Mucosa of rectum (tissue), 2 donors: ENCODE results near the gene ERG.

Source experiments
- H3K27ac ChIP-seq, 2 donors: one replicate each; pipeline ENCODE4 v1.7.0; 2013; ENCODE audit warnings: inconsistent platforms in 2 of 2, low read depth in 2 of 2, low read length in 2 of 2
- H3K27me3 ChIP-seq, 2 donors: one replicate each; pipeline ENCODE4 v1.7.0; 2013; ENCODE audit warnings: low read length in 2 of 2; ENCODE audit not compliant: control insufficient read depth in 2 of 2, insufficient read depth in 2 of 2
- H3K36me3 ChIP-seq, 2 donors: one replicate each; pipeline ENCODE4 v1.7.0; 2013; ENCODE audit warnings: low read length in 2 of 2; ENCODE audit not compliant: control insufficient read depth in 2 of 2, insufficient read depth in 2 of 2
- H3K4me1 ChIP-seq, 2 donors: one replicate each; pipeline ENCODE4 v1.7.0; 2013; ENCODE audit warnings: low read length in 2 of 2, mild to moderate bottlenecking in 1 of 2; ENCODE audit not compliant: control insufficient read depth in 2 of 2, insufficient read depth in 2 of 2
- H3K4me3 ChIP-seq, 2 donors: one replicate each; pipeline ENCODE4 v1.7.0; 2013; ENCODE audit warnings: low read length in 2 of 2
- H3K9ac ChIP-seq, 2 donors: one replicate each; pipeline ENCODE4 v1.7.0; 2013; ENCODE audit warnings: low read length in 2 of 2, low read depth in 1 of 2, mild to moderate bottlenecking in 1 of 2
- H3K9me3 ChIP-seq, 2 donors: one replicate each; pipeline ENCODE4 v1.7.0; 2013; ENCODE audit warnings: low read length in 2 of 2; ENCODE audit not compliant: control insufficient read depth in 2 of 2
- donor health status: healthy.
- donor health status: Normal muscosa, but diverticular disease.

The ERG gene

DNA sequence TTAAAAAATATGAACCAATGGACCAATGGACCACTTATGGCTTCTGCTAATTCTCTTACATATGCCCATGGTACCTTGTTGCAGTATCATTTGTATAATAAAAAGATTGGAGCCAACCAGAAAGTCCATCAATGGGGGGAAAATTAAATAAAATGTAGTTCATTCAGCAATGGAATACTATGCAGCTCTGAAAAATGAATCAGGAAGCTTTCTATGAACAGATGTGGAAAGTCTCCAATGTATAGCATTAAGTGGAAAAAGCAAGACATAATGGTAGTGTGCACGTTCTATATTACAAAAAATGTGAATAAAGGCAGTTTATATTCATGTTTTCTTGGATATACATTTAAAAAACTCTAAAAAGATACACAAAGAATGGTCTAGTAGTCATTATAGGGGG, 140.2 kb downstream of the ERG start:
- peaks cover 0 to 8% of the 10 kb centered on the region in 2 donors for H3K27me3 ChIP-seq
- no peaks in the 10 kb centered on the region for H3K9me3 ChIP-seq
- H3K36me3 ChIP-seq = no peaks in the 10 kb centered on the region
- H3K4me3 ChIP-seq = no peak overlapping the region
- no peak overlapping the region for H3K27ac ChIP-seq
- H3K4me1 ChIP-seq = peaks cover 0 to 3% of the 10 kb centered on the region in 2 donors
- H3K9ac ChIP-seq = no peak overlapping the region

- peaks cover 0 to 5% of the 10 kb centered on the region in 2 donors for H3K4me1 ChIP-seq
These were observed 141.2 kb downstream of the ERG start for GRCh38 chr21:38356883-38357625.

GRCh38 chr21:38355992-38356781, 142.1 kb downstream of the ERG start:
- Histone ChIP-seq H3K9ac (no peak overlapping the region), H3K9me3 (no peaks in the 10 kb centered on the region), H3K27me3 (peaks cover 0 to 11% of the 10 kb centered on the region in 2 donors), H3K4me3 (no peak overlapping the region), H3K36me3 (no peaks in the 10 kb centered on the region), H3K4me1 (peaks cover 0 to 5% of the 10 kb centered on the region in 2 donors), H3K27ac (no peak overlapping the region)

More at GRCh38 chr21:38356883-38357625, 141.2 kb downstream of the ERG start:
- Histone ChIP-seq H3K9ac (no peak overlapping the region), H3K27me3 (peaks cover 0 to 11% of the 10 kb centered on the region in 2 donors), H3K4me3 (no peak overlapping the region), H3K9me3 (no peaks in the 10 kb centered on the region), H3K36me3 (no peaks in the 10 kb centered on the region), H3K27ac (no peak overlapping the region)

DNA sequence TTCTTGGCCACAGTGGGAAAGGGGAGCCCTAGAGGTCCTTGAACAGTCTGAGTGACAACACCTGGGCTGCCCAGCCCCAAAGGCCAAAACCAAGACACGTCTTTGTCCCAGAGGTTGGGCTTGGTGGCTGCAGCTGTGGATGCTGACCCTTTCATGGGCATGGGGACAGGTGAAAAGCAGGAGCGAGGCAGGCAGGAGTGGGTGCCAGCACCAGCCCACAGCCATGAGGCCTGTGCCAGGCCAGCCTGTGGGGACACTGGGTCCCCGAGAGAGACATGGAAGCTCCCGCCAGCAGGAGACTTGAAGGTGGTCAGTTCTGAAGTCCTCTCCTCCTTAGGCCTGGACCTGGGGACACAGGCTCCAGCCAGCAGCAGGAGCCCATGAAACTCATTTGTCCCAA, 142.9 kb downstream of the ERG start:
- Histone ChIP-seq H3K27ac (no peak overlapping the region), H3K36me3 (no peaks in the 10 kb centered on the region), H3K9me3 (no peaks in the 10 kb centered on the region), H3K27me3 (peaks cover 0 to 11% of the 10 kb centered on the region in 2 donors), H3K4me1 (peaks cover 0 to 5% of the 10 kb centered on the region in 2 donors), H3K4me3 (no peak overlapping the region), H3K9ac (no peak overlapping the region)

DNA sequence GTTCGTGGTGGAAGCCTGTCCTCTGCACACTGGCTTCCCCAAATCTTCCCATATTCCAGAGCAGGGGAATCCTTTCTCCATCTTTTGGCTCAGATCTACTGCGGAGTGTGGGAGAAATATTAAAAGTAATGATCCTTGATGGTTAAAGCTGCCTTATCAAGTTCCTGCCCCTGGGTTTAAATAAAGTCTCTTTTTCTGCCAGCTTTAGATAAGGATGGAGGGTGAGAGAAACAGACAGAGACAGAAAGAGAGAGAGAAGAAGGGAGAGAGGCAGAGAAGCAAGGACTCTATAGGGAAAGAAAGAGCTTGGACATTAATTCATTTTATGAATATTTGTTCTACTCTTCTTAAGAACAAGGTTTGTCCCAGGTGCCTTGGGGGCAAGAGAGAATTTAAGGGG, 143.5 kb downstream of the ERG start:
- peaks cover 0 to 11% of the 10 kb centered on the region in 2 donors for H3K27me3 ChIP-seq
- H3K27ac ChIP-seq = no peak overlapping the region
- H3K9me3 ChIP-seq = no peaks in the 10 kb centered on the region
- no peak overlapping the region for H3K9ac ChIP-seq
- H3K4me3 ChIP-seq = no peak overlapping the region
- peaks cover 0 to 5% of the 10 kb centered on the region in 2 donors for H3K4me1 ChIP-seq
- no peaks in the 10 kb centered on the region for H3K36me3 ChIP-seq

DNA sequence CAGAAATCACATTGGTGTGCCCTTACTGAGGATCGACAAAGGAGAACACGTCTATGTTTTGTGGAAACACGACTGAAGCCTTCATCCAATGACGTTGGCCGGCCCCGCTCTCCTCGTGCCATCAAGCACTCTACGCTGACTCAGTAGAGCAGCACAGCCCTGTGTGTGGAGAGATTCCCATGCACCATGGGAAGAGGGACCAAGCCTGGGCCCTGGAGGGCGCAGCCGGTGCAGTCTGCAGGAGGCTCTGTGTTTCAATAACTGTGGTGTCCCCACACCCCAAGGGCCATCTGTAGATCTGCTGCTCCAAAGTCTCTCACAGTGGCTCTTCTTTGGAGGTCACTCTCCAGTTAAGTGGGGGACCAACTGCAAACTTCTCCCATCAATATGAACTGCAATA, 144.0 kb downstream of the ERG start:
- H3K4me1 ChIP-seq = peaks cover 0 to 5% of the 10 kb centered on the region in 2 donors
- no peak overlapping the region for H3K27ac ChIP-seq
- H3K9me3 ChIP-seq = no peaks in the 10 kb centered on the region
- H3K4me3 ChIP-seq = no peak overlapping the region
- H3K36me3 ChIP-seq = no peaks in the 10 kb centered on the region
- peaks cover 0 to 10% of the 10 kb centered on the region in 2 donors for H3K27me3 ChIP-seq
- H3K9ac ChIP-seq = no peak overlapping the region

GRCh38 chr21:38352536-38353219, 145.6 kb downstream of the ERG start:
- Histone ChIP-seq H3K9ac (no peak overlapping the region), H3K4me3 (no peak overlapping the region), H3K27ac (no peak overlapping the region), H3K4me1 (peaks cover 0 to 5% of the 10 kb centered on the region in 2 donors), H3K36me3 (no peaks in the 10 kb centered on the region), H3K27me3 (peaks cover 0 to 10% of the 10 kb centered on the region in 2 donors), H3K9me3 (no peaks in the 10 kb centered on the region)

- Histone ChIP-seq H3K4me3 (no peak overlapping the region), H3K27ac (no peak overlapping the region)
These were observed 146.2 kb downstream of the ERG start for GRCh38 chr21:38351961-38352521.

DNA sequence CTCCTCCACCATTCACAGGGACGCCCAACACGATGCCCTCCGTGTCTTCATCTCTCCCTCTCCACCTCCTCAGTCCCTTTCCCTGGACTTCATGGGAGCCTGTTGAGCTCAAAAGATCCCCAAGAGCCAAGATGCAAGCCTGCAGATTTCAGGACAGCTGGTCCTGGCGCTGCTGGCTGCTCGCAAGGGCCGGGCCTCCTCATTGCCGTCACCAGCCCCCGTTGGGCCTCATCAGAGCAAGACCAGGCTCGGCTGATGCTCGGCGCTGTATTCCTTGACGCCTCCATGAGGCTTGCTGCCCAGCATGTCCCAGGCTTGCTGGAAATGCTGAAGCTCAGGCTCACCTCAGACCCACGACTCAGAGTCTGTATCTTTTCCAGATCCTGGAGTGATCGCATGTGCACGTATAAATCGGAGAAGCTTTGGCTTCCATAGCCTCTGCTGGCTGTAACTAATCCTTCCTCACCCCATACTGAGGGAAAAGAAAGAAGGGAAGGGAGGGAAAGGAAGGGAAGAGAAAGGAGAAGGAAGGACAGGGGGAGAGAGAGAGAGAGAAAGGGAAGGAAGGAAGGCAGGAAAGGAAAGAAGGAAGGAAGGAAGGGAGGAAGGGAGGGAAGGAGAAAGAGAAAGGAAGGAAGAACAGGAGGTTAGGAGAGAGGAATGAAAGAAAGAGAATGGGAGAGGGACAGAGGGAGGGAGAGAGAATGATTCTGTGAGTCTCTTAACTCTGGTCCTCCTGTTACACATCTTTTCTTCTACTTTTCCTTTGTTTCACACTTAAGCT, 146.9 kb downstream of the ERG start:
- Histone ChIP-seq H3K4me1 (peaks cover 0 to 5% of the 10 kb centered on the region in 2 donors), H3K9me3 (no peaks in the 10 kb centered on the region), H3K27me3 (peaks cover 0 to 14% of the 10 kb centered on the region in 2 donors), H3K36me3 (no peaks in the 10 kb centered on the region), H3K4me3 (no peak overlapping the region), H3K9ac (no peak overlapping the region), H3K27ac (no peak overlapping the region)

More at GRCh38 chr21:38351961-38352521, 146.2 kb downstream of the ERG start:
- Histone ChIP-seq H3K9ac (no peak overlapping the region), H3K4me1 (peaks cover 0 to 5% of the 10 kb centered on the region in 2 donors), H3K9me3 (no peaks in the 10 kb centered on the region), H3K36me3 (no peaks in the 10 kb centered on the region), H3K27me3 (peaks cover 0 to 14% of the 10 kb centered on the region in 2 donors)
